ENCODE data around the gene TNFAIP2.

DNA sequence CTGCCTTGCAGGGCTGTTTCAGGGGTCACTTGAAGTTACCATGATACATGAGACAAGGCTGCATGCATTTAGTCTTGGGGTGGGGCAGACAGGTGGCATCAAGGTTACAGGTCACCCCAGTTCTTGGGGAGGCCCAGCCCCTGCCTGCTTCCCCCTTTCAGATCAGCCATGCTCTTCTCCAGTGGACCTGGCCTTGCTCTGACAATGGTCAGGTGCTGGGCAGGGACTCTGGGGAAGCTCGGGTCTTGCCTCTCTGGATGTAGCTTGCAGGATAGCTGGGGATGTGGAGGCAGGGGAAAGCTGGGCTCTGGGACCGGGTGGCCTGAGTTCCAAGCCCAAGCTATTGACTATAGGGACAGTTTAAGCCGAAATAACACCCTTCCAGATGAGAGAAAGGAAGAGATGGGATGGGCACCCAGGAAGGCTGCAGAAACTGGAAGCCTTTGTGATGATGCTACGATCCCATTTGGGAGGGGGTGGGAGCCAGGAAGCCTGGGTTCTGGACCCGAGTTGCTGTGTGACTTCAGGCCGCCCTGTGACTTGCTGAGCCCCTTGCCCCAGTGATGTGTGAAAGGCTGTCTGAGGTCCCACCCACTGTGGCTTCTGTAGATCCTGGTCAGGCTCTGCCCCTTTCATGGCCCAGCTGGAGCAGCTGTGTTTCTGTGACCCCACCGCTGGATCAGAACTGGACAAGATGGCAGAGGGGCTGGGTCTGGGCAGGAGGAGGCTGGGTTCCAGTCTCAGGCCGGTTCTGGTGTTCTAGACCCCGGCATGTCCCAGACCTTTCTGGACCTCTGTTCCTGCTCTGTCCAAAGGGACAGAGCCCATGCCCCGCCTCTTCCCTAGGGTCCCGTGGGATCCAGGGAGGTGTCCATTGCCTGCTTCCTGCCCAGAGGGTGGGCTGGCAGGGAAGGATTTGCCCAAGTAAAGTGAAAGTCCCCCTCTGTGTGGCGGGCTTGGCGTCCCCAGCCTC, 2.1 kb downstream of the TNFAIP2 start:
- TF ChIP-seq CTCF (IDR thresholded peaks at IDR 0.05; ENCODE audit: low read length) (no peak), EZH2 (optimal IDR thresholded peaks at IDR 0.05; ENCODE audit: low read depth, low read length) (no peak)
